ENCODE results near the gene SRSF4. TPM values are rescaled to one million over a fixed set of nuclear protein-coding genes. Genes with fewer than 3 reads are reported as not detected.
A peak's percentile ranks its signal among the peaks of the same experiment; 100 is the strongest.

Gene SRSF4
- total and polyA plus RNA-seq, 9 of the 15 experiments (the other 6 are each of a cell fraction or from before 2014, with no cell fraction given): 15.9 to 132 (median 82.0) TPM

DNA sequence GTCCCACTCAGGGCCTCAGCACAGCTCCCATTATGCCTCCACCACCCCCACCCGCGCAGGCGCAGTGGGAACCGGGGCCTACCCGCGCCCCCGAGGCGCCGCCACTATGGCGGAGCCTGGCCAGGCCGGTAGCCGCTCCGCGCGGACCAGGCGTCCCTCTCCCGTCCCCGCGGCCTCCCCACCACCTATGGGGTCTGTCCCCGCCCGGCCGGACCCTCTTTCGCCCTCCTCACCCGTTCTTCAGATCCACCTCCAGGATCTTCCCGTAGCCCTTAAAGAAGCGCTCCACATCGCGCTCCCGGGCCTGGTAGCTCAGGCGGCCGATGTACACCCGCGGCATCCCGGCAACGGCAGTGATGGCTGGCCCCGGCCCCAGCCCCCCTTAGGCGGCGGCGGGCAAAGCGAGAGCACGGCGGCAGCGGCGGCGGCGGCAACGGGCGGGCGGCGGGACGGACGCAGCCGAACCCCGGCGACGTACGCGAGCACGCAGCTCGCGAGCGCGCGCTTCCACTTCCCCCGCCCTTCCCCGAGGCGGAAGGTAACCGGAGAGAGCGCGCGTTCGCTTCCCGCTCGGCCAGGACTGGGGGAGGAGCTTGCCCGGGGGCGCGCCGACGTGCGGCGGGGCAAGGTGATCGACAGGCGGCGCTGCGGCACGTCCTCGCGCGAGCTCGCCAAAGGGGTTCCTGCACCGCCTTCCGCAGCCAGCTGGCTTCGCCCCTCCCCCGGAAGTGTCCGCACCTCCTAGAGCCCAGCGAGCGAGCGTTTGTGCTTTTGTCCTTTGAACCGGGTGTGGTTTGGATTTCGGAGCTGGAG, at the start of gene SRSF4 (continued):
- TF ChIP-seq DNMT1 (IDR thresholded peaks at IDR 0.05): no peak
- TF ChIP-seq ZFP30 (CRISPR knock-in tag; IDR thresholded peaks at IDR 0.05; ENCODE audit: borderline replicate concordance): no peak
- TF ChIP-seq, protein P1, sequence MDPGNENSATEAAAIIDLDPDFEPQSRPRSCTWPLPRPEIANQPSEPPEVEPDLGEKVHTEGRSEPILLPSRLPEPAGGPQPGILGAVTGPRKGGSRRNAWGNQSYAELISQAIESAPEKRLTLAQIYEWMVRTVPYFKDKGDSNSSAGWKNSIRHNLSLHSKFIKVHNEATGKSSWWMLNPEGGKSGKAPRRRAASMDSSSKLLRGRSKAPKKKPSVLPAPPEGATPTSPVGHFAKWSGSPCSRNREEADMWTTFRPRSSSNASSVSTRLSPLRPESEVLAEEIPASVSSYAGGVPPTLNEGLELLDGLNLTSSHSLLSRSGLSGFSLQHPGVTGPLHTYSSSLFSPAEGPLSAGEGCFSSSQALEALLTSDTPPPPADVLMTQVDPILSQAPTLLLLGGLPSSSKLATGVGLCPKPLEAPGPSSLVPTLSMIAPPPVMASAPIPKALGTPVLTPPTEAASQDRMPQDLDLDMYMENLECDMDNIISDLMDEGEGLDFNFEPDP (CRISPR knock-in tag; IDR thresholded peaks at IDR 0.05): no peak; the same call in 1 of the 2 replicates
- no peak for TF ChIP-seq CBFB (CRISPR knock-in tag; IDR thresholded peaks at IDR 0.05)
- TF ChIP-seq TEAD4 (IDR thresholded peaks at IDR 0.05; ENCODE audit: low read length): 0 out of 2 replicates have a peak, but pooled peaks have one; percentile 42
- TF ChIP-seq TEAD4 (CRISPR knock-in tag; IDR thresholded peaks at IDR 0.05; ENCODE audit: borderline replicate concordance): peak; percentile 90
- TF ChIP-seq, protein P2, sequence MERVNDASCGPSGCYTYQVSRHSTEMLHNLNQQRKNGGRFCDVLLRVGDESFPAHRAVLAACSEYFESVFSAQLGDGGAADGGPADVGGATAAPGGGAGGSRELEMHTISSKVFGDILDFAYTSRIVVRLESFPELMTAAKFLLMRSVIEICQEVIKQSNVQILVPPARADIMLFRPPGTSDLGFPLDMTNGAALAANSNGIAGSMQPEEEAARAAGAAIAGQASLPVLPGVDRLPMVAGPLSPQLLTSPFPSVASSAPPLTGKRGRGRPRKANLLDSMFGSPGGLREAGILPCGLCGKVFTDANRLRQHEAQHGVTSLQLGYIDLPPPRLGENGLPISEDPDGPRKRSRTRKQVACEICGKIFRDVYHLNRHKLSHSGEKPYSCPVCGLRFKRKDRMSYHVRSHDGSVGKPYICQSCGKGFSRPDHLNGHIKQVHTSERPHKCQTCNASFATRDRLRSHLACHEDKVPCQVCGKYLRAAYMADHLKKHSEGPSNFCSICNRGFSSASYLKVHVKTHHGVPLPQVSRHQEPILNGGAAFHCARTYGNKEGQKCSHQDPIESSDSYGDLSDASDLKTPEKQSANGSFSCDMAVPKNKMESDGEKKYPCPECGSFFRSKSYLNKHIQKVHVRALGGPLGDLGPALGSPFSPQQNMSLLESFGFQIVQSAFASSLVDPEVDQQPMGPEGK (CRISPR knock-in tag; IDR thresholded peaks at IDR 0.05; ENCODE audit: borderline replicate concordance): no peak
- no peak for TF ChIP-seq ZFPM2 (CRISPR knock-in tag; IDR thresholded peaks at IDR 0.05)

Data from K562 (cell line).